ENCODE measurements around the gene JAKMIP1.

Gene JAKMIP1

DNA sequence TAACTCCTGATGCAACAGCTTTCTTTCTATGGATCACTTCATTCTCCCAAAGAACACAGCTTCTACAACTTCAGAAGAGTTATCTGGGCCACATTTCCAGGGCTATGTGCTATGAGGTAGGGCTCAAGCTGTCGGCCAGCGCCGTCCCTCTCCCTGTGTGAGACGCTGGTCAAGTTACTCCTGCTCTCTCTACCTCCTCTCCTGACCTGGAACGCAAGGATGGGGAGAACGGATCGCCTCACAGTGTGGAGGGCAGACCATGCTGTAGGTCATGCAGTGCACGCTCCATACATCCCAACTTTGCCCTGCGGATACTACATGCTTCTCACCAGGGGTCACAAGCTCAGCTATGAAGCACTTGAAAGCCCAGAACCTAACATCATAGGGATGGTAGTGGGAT, 42.4 kb downstream of the JAKMIP1 start:
- TF ChIP-seq, protein P1, sequence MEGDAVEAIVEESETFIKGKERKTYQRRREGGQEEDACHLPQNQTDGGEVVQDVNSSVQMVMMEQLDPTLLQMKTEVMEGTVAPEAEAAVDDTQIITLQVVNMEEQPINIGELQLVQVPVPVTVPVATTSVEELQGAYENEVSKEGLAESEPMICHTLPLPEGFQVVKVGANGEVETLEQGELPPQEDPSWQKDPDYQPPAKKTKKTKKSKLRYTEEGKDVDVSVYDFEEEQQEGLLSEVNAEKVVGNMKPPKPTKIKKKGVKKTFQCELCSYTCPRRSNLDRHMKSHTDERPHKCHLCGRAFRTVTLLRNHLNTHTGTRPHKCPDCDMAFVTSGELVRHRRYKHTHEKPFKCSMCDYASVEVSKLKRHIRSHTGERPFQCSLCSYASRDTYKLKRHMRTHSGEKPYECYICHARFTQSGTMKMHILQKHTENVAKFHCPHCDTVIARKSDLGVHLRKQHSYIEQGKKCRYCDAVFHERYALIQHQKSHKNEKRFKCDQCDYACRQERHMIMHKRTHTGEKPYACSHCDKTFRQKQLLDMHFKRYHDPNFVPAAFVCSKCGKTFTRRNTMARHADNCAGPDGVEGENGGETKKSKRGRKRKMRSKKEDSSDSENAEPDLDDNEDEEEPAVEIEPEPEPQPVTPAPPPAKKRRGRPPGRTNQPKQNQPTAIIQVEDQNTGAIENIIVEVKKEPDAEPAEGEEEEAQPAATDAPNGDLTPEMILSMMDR (IDR thresholded peaks at IDR 0.05; ENCODE audit: insufficient read depth, low read depth, low read length, missing control alignments): no peak
- DNase-seq (ENCODE audit: low read depth): no peak
- H3K4me3 ChIP-seq (ENCODE audit: low read length): no peak overlapping the region

DNA sequence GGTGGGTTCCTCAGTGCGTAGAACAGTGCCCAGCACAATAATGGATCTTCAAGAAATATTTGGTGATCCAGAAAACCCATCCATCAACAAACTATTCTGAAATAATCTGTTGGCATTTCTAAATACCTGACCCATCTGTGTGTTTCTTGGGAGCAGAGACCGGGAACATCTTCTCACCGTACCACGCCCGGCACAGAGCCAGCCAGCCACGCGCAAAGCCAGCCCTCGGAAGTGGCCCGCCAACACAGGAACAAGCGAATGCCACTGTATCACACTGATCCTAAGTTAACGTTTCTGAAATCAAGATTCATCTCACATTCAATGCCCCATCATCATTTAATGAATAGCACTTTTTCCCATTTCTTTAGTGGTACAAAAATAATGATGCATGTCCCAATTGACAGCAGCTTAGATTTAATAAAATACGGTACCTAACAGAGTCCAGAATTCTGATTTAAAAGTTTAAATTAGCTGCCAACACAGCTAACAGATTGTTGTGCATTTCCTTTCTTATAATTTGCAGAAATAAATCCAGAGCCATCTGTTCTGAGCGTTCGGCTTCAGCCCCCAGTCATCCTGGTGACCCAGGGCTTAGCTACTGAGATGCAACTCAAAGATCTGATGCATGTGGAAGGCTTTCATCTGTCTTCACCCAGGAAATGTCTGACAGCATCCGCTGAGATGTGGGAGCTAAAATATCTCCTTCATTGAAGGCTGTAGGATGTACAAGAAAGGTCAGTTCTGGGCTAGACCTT, 44.2 kb downstream of the JAKMIP1 start:
- no peak overlapping the region for H3K4me3 ChIP-seq (ENCODE audit: low read length)
- TF ChIP-seq, protein P1 (IDR thresholded peaks at IDR 0.05; ENCODE audit: insufficient read depth, low read depth, low read length, missing control alignments): no peak
- no peak for DNase-seq (ENCODE audit: low read depth)

DNA sequence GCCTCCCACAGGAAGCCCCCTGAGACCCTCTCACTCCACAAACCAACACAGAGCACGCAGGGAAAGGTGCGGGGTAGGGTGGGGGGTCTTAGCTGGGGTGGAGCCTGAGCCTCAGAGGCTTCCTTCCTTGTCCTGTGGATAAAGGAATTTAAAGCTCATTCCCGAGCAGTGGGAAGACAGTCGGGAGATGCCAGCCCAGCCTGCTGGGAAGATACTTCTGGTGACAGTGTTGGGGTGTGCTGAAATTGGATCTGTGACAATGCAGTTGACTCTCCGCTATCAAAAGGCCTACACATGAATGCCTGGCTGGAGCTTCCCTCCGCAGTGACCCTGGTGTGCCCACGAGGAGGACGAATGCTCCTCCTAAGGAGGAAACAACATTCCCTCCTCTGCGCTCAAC, 45.5 kb downstream of the JAKMIP1 start:
- H3K4me3 ChIP-seq (ENCODE audit: low read length): no peak overlapping the region
- DNase-seq (ENCODE audit: low read depth): no peak
- TF ChIP-seq, protein P1 (IDR thresholded peaks at IDR 0.05; ENCODE audit: insufficient read depth, low read depth, low read length, missing control alignments): no peak

DNA sequence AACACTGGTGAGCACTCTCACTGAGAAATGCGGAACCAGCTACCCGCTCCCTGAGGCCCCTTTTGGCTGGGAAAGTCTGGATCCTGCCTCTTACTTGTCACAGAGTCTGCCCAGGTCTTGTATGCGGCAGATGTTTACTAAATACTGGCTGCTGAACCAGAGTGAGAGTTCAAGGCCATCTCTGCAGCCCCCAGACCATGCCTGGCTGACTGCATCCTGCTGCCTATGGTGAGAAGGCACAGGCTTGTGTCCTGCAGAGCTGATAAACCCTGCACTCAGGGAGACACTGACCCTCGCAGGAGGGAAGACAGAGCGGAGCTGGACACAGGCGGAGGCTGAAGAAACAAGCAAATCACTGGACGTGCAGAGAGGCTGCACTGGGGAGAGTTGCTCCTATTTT, 46.5 kb downstream of the JAKMIP1 start:
- TF ChIP-seq, protein P1 (IDR thresholded peaks at IDR 0.05; ENCODE audit: insufficient read depth, low read depth, low read length, missing control alignments): no peak
- no peak overlapping the region for H3K4me3 ChIP-seq (ENCODE audit: low read length)
- no peak for DNase-seq (ENCODE audit: low read depth)

DNA sequence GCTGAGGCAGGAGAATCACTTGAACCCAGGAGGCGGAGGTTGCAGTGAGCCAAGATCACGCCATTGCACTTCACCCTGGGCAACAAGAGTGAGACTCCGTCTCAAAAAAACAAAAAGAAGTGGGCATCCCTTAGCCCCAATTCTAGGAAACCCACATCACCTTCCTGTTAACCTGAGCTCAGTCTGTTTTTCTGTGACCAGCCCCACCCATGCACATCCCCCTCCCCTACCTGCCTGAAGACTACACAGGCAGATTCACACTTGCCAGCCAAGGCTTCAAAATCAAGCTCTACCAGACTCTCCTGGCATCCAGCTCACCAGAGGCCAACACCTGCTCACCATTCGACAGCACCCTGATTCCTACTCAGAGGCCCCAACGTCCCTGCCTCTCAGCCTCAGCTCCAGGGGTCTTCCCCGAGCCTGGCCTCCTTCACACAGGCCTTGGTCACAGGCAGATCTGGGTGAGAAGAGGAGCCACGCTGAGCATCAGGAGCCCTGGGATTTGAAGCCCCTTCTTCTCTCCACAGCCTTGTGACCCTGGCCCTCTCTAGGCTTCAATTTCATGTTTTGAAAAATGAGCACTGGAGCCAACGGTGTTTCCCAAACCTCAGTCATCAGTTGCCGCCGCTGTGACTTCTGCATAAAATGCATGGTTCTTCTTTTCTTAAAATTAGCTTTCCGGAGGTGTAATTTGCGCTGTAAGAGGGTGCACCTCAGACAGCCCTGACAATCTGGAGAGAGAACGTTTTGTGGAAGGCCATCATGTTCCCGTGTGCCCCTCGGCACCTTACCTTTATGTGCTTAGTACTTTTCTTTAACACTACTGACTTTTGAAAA, 47.3 kb downstream of the JAKMIP1 start:
- H3K4me3 ChIP-seq (ENCODE audit: low read length): no peak overlapping the region
- DNase-seq (ENCODE audit: low read depth): no peak
- TF ChIP-seq, protein P1 (IDR thresholded peaks at IDR 0.05; ENCODE audit: insufficient read depth, low read depth, low read length, missing control alignments): no peak

DNA sequence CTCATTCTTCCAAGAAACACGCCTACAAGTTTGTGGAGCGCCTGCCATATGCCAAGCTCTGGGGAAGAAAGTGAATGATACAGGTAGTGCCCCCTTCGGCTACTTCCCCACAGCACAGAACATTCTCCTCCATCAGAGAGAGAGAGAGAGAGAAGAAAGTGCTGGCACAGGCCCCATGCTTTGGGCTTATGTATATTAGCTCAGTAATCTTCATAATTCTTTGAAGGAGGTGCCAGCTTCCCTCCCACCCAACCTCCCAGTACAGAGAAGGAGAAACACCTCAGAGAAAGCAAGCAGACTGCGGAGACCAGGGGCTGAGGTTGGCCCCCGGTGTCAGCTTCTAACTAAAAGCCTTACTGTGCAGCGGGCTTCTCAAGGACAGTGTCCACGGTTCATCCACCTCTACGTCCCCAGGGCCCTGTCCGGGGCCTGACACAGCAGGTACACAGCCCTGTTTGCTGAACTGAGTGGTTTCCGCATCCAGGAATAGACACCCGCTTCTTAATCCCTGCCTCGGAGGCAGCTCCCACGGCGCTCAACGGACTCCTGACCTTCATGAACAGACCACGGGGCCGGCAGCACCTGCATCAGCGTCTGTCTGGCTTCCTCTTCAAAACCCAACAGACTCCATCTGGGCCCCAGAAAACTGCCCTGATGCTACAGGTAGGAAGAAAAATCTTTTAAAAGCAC, 50.2 kb downstream of the JAKMIP1 start:
- TF ChIP-seq, protein P1 (IDR thresholded peaks at IDR 0.05; ENCODE audit: insufficient read depth, low read depth, low read length, missing control alignments): no peak
- no peak for DNase-seq (ENCODE audit: low read depth)
- H3K4me3 ChIP-seq (ENCODE audit: low read length): no peak overlapping the region
